Fibroblast of lung (primary cell): ENCODE data around the gene IL17RB. TPM values are rescaled to one million over a fixed set of nuclear protein-coding genes. Genes with fewer than 3 reads are reported as not detected.

Experiments
- DNase-seq, 2 donors: peaks; one replicate each; pipeline versions ENCODE4 v3.0.0 to v3.0.0-alpha.2; 2010; ENCODE audit warnings: low read depth in 2 of 2
- H2AFZ ChIP-seq: 2 replicates; pipeline ENCODE4 v1.5.1; 2012; ENCODE audit warnings: low read length, control low read depth, inconsistent platforms
- H3K27ac ChIP-seq: 2 replicates; pipeline ENCODE4 v1.5.1; 2011; ENCODE audit warnings: low read length, control low read depth; ENCODE audit not compliant: insufficient read depth
- H3K27me3 ChIP-seq: 2 replicates; pipeline ENCODE4 v1.5.1; 2011; ENCODE audit warnings: mild to moderate bottlenecking, low read length; ENCODE audit not compliant: control insufficient read depth, insufficient read depth
- H3K36me3 ChIP-seq: 2 replicates; pipeline ENCODE4 v1.5.1; 2011; ENCODE audit warnings: low read length; ENCODE audit not compliant: control insufficient read depth, insufficient read depth
- H3K4me1 ChIP-seq: 2 replicates; pipeline ENCODE4 v1.5.1; 2011; ENCODE audit warnings: low read length; ENCODE audit not compliant: control insufficient read depth, insufficient read depth; ENCODE audit errors: extremely low read depth
- H3K4me2 ChIP-seq: 2 replicates; pipeline ENCODE4 v1.5.1; 2011; ENCODE audit warnings: low read length, control low read depth; ENCODE audit not compliant: insufficient read depth; ENCODE audit errors: extremely low read depth
- H3K4me3 ChIP-seq, 4 experiments: fragments of 200-600 bp in 1 of 4; sonication (generic) in 1 of 4; replicated peaks in 1 of 4; 2 replicates each; pipeline ENCODE4 v1.5.1; 2011 to 2016; ENCODE audit warnings: low read length in 4 of 4, low read depth in 3 of 4, mild to moderate bottlenecking in 3 of 4, control low read depth in 2 of 4, inconsistent platforms in 1 of 4, mixed read lengths in 1 of 4; ENCODE audit not compliant: insufficient read depth in 1 of 4; ENCODE audit errors: control extremely low read depth in 1 of 4
- H3K79me2 ChIP-seq: 2 replicates; pipeline ENCODE4 v1.5.1; 2012; ENCODE audit warnings: mild to moderate bottlenecking, low read length, inconsistent platforms; ENCODE audit not compliant: control insufficient read depth, insufficient read depth
- H3K9ac ChIP-seq: 2 replicates; pipeline ENCODE4 v1.5.1; 2011; ENCODE audit warnings: mild to moderate bottlenecking, low read length, control low read depth; ENCODE audit not compliant: insufficient read depth
- H3K9me3 ChIP-seq: 2 replicates; pipeline ENCODE4 v1.5.1; 2012; ENCODE audit warnings: low read depth, low read length; ENCODE audit not compliant: control insufficient read depth, insufficient read depth
- H4K20me1 ChIP-seq: 2 replicates; pipeline ENCODE4 v1.5.1; 2011; ENCODE audit warnings: low read length; ENCODE audit not compliant: control insufficient read depth, insufficient read depth; ENCODE audit errors: extremely low read depth
- CTCF ChIP-seq, 2 donors: IDR thresholded peaks in 1 of 2; conservative IDR thresholded peaks in 1 of 2; 1 replicate in 1 of 2; 2 replicates in 1 of 2; pipeline ENCODE4 v1.5.1; 2011 to 2012; ENCODE audit warnings: low read length in 2 of 2, control low read depth in 1 of 2, inconsistent platforms in 1 of 2, low read depth in 1 of 2, mild to moderate bottlenecking in 1 of 2
- EZH2 ChIP-seq: IDR thresholded peaks from 2 replicates; pipeline ENCODE4 v1.5.1; 2012; ENCODE audit warnings: low read length, control low read depth, mild to moderate bottlenecking; ENCODE audit errors: missing control alignments
- polyA plus RNA-seq, 2 donors: library from polyadenylated mRNA; depleted of rRNA in 1 of 2; stranded (reverse) in 1 of 2; unstranded in 1 of 2; fragments of >200 nt; gene quantifications; 2 replicates each; pipeline ENCODE4 v1.2.1, GENCODE V29; 2011 to 2012; ENCODE audit warnings: missing spikeins in 1 of 2
- total RNA-seq: library from RNA; depleted of rRNA; stranded (reverse); fragments of >200 nt; gene quantifications from 2 replicates; pipeline ENCODE4 v1.2.1, GENCODE V29; 2014

IL17RB gene
- total and polyA plus RNA-seq, 2 donors (not counting 1 experiment from before 2014, with no cell fraction given) = 0.32 to 0.33 TPM

- Histone ChIP-seq H3K4me3 (no peak overlapping the region), H4K20me1 (no peaks in the 10 kb centered on the region), H3K79me2 (no peaks in the 10 kb centered on the region), H3K4me2 (no peak overlapping the region), H3K27me3 (no peaks in the 10 kb centered on the region), H3K9ac (no peak overlapping the region), H3K36me3 (no peaks in the 10 kb centered on the region), H3K27ac (no peak overlapping the region), H3K9me3 (no peaks in the 10 kb centered on the region), H2AFZ (no peak overlapping the region), H3K4me1 (no peaks in the 10 kb centered on the region)
- no peak for DNase-seq
- TF ChIP-seq CTCF (conservative IDR thresholded peaks at IDR 0.05 in 1 of 2, IDR thresholded peaks at IDR 0.05 in 1 of 2; ENCODE audit: low read depth in 1 of 2, low read length in 2 of 2) = no peak
- no peak for TF ChIP-seq EZH2
These were observed 11.8 kb upstream of the IL17RB start for GRCh38 chr3:53834429-53835095.

- H3K4me2 ChIP-seq = no peak overlapping the region
- no peaks in the 10 kb centered on the region for H3K4me1 ChIP-seq
- no peak overlapping the region for H3K9ac ChIP-seq
- no peak overlapping the region for H3K4me3 ChIP-seq
- no peaks in the 10 kb centered on the region for H3K36me3 ChIP-seq
- H2AFZ ChIP-seq = no peak overlapping the region
- H3K27ac ChIP-seq = no peak overlapping the region
- H3K9me3 ChIP-seq = no peaks in the 10 kb centered on the region
- no peaks in the 10 kb centered on the region for H4K20me1 ChIP-seq
- no peak for TF ChIP-seq CTCF (conservative IDR thresholded peaks at IDR 0.05 in 1 of 2, IDR thresholded peaks at IDR 0.05 in 1 of 2; ENCODE audit: low read depth in 1 of 2, low read length in 2 of 2)
- no peak for TF ChIP-seq EZH2
- no peaks in the 10 kb centered on the region for H3K79me2 ChIP-seq
- no peak for DNase-seq
- no peaks in the 10 kb centered on the region for H3K27me3 ChIP-seq
These were observed 11.1 kb upstream of the IL17RB start for GRCh38 chr3:53835257-53835656.

- Histone ChIP-seq H3K36me3 (no peaks in the 10 kb centered on the region), H3K79me2 (no peaks in the 10 kb centered on the region), H3K4me1 (no peaks in the 10 kb centered on the region), H3K4me3 (no peak overlapping the region), H3K27me3 (peaks cover 2% of the 10 kb centered on the region), H2AFZ (no peak overlapping the region), H3K9me3 (no peaks in the 10 kb centered on the region), H3K9ac (no peak overlapping the region), H3K4me2 (no peak overlapping the region), H4K20me1 (no peaks in the 10 kb centered on the region), H3K27ac (no peak overlapping the region)
- TF ChIP-seq CTCF (conservative IDR thresholded peaks at IDR 0.05 in 1 of 2, IDR thresholded peaks at IDR 0.05 in 1 of 2; ENCODE audit: low read depth in 1 of 2, low read length in 2 of 2) = no peak
- no peak for TF ChIP-seq EZH2
- DNase-seq = no peak
These were observed 10.1 kb upstream of the IL17RB start for GRCh38 chr3:53836084-53836872.
